AG10803 (cell line): Measurements from ENCODE around the gene PBRM1.

Source experiments
- DNase-seq: peaks from one replicate; pipeline ENCODE4 v3.0.0; 2010; ENCODE audit warnings: low read depth
- H3K4me3 ChIP-seq: 2 replicates; pipeline ENCODE4 v1.5.1; 2011; ENCODE audit warnings: mild to moderate bottlenecking, low read length, control low read depth
- CTCF ChIP-seq: conservative IDR thresholded peaks from 2 replicates; pipeline ENCODE4 v1.5.1; 2011; ENCODE audit warnings: mild to moderate bottlenecking, low read length, control low read depth, inconsistent platforms

The PBRM1 gene

GRCh38 chr3:52532517-52532837, 153.2 kb downstream of the PBRM1 start:
- H3K4me3 ChIP-seq = peak overlapping the region; percentile 66
- no peak for DNase-seq
- TF ChIP-seq CTCF = no peak

GRCh38 chr3:52531860-52532516, 153.7 kb downstream of the PBRM1 start:
- H3K4me3 ChIP-seq = peak overlapping the region; percentile 66
- no peak for TF ChIP-seq CTCF
- no peak for DNase-seq

- H3K4me3 ChIP-seq = no peak overlapping the region; the same call in 1 of the 2 replicates
- no peak for TF ChIP-seq CTCF
- DNase-seq = no peak
Observed at GRCh38 chr3:52530918-52531826, 154.5 kb downstream of the PBRM1 start.

- H3K4me3 ChIP-seq = no peak overlapping the region
- peak; percentile 47 for DNase-seq
- no peak for TF ChIP-seq CTCF
Observed at GRCh38 chr3:52529376-52530333, 156.1 kb downstream of the PBRM1 start.

- H3K4me3 ChIP-seq = no peak overlapping the region
- no peak for TF ChIP-seq CTCF
- no peak for DNase-seq
Observed at GRCh38 chr3:52528586-52529375, 156.9 kb downstream of the PBRM1 start.

- no peak overlapping the region for H3K4me3 ChIP-seq
- no peak for TF ChIP-seq CTCF
- no peak for DNase-seq
Observed at GRCh38 chr3:52527732-52528585, 157.8 kb downstream of the PBRM1 start.
